ENCODE results near the gene INAFM1. TPM values are rescaled to one million over a fixed set of nuclear protein-coding genes. Genes with fewer than 3 reads are reported as not detected.

The INAFM1 gene
- total RNA-seq, 2 experiments from 2014 or later = 5.0 to 7.6 TPM

DNA sequence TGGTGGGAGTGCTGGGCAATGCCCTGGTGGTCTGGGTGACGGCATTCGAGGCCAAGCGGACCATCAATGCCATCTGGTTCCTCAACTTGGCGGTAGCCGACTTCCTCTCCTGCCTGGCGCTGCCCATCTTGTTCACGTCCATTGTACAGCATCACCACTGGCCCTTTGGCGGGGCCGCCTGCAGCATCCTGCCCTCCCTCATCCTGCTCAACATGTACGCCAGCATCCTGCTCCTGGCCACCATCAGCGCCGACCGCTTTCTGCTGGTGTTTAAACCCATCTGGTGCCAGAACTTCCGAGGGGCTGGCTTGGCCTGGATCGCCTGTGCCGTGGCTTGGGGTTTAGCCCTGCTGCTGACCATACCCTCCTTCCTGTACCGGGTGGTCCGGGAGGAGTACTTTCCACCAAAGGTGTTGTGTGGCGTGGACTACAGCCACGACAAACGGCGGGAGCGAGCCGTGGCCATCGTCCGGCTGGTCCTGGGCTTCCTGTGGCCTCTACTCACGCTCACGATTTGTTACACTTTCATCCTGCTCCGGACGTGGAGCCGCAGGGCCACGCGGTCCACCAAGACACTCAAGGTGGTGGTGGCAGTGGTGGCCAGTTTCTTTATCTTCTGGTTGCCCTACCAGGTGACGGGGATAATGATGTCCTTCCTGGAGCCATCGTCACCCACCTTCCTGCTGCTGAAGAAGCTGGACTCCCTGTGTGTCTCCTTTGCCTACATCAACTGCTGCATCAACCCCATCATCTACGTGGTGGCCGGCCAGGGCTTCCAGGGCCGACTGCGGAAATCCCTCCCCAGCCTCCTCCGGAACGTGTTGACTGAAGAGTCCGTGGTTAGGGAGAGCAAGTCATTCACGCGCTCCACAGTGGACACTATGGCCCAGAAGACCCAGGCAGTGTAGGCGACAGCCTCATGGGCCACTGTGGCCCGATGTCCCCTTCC lies 45.5 kb downstream of the INAFM1 start:
- intact Hi-C loops (cut with micrococcal nuclease; ENCODE audit: unreplicated experiment) = no loop called here
- Histone ChIP-seq H3K79me2 (ENCODE audit: insufficient read depth, low read depth, low read length) (no peaks in the 10 kb centered on the region), H3K4me1 (ENCODE audit: insufficient read depth, low read length, poor library complexity, severe bottlenecking) (no peaks in the 10 kb centered on the region), H2AFZ (ENCODE audit: low read length) (no peak overlapping the region), H3K27ac (ENCODE audit: low read depth, low read length, poor library complexity, severe bottlenecking) (no peak overlapping the region), H3K9me3 (ENCODE audit: low read length) (no peaks in the 10 kb centered on the region), H3K4me3 (ENCODE audit: low read depth, low read length, poor library complexity, severe bottlenecking) (no peak overlapping the region), H3K36me3 (ENCODE audit: insufficient read depth, low read length) (no peaks in the 10 kb centered on the region), H3K4me2 (ENCODE audit: low read length) (no peak overlapping the region), H4K20me1 (ENCODE audit: insufficient read depth, low read length) (no peaks in the 10 kb centered on the region), H3K9me2 (ENCODE audit: insufficient read depth, low read length) (no peaks in the 10 kb centered on the region)
- no peak for DNase-seq (ENCODE audit: low spot score)
- ChIA-PET CTCF (ENCODE audit: unreplicated experiment) (no interaction called here), POLR2A (no interaction called here)
- TF ChIP-seq, protein P1, sequence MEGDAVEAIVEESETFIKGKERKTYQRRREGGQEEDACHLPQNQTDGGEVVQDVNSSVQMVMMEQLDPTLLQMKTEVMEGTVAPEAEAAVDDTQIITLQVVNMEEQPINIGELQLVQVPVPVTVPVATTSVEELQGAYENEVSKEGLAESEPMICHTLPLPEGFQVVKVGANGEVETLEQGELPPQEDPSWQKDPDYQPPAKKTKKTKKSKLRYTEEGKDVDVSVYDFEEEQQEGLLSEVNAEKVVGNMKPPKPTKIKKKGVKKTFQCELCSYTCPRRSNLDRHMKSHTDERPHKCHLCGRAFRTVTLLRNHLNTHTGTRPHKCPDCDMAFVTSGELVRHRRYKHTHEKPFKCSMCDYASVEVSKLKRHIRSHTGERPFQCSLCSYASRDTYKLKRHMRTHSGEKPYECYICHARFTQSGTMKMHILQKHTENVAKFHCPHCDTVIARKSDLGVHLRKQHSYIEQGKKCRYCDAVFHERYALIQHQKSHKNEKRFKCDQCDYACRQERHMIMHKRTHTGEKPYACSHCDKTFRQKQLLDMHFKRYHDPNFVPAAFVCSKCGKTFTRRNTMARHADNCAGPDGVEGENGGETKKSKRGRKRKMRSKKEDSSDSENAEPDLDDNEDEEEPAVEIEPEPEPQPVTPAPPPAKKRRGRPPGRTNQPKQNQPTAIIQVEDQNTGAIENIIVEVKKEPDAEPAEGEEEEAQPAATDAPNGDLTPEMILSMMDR (conservative IDR thresholded peaks at IDR 0.05; ENCODE audit: low read length) = no peak
- TF ChIP-seq EZH2phosphoT487 (IDR thresholded peaks at IDR 0.05; ENCODE audit: borderline replicate concordance, low read depth, low read length) = no peak
- BruUV-seq (replicated peaks) = no TSS peak

DNA sequence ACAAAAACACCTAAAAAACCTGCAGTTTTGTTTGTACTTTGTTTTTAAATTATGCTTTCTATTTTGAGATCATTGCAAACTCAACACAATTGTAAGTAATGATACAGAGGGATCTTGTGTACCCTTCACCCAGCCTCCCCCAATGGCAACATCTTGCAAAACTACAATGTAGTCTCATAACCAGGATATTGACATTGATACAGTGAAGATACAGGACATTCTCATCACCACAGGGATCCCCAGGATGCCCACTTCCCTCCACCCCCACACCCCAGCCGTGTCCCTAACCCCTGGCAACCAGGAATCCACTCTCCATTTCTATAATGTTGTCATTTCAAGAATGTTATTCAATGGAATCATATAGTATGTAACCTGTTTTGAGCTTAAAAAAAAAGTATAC lies 46.9 kb downstream of the INAFM1 start:
- H3K79me2 ChIP-seq (ENCODE audit: insufficient read depth, low read depth, low read length) = no peaks in the 10 kb centered on the region
- H3K4me2 ChIP-seq (ENCODE audit: low read length) = no peak overlapping the region
- DNase-seq (ENCODE audit: low spot score) = no peak
- no peak overlapping the region for H3K4me3 ChIP-seq (ENCODE audit: low read depth, low read length, poor library complexity, severe bottlenecking)
- no peaks in the 10 kb centered on the region for H3K4me1 ChIP-seq (ENCODE audit: insufficient read depth, low read length, poor library complexity, severe bottlenecking)
- H3K9me2 ChIP-seq (ENCODE audit: insufficient read depth, low read length) = no peaks in the 10 kb centered on the region
- ChIA-PET POLR2A (no interaction called here), CTCF (ENCODE audit: unreplicated experiment) (no interaction called here)
- BruUV-seq (replicated peaks) = no TSS peak
- no peak overlapping the region for H2AFZ ChIP-seq (ENCODE audit: low read length)
- H3K9me3 ChIP-seq (ENCODE audit: low read length) = no peaks in the 10 kb centered on the region
- intact Hi-C loops (cut with micrococcal nuclease; ENCODE audit: unreplicated experiment) = no loop called here
- H3K36me3 ChIP-seq (ENCODE audit: insufficient read depth, low read length) = no peaks in the 10 kb centered on the region
- TF ChIP-seq, protein P1 (conservative IDR thresholded peaks at IDR 0.05; ENCODE audit: low read length) = no peak
- TF ChIP-seq EZH2phosphoT487 (IDR thresholded peaks at IDR 0.05; ENCODE audit: borderline replicate concordance, low read depth, low read length) = no peak
- no peaks in the 10 kb centered on the region for H4K20me1 ChIP-seq (ENCODE audit: insufficient read depth, low read length)
- H3K27ac ChIP-seq (ENCODE audit: low read depth, low read length, poor library complexity, severe bottlenecking) = no peak overlapping the region

DNA sequence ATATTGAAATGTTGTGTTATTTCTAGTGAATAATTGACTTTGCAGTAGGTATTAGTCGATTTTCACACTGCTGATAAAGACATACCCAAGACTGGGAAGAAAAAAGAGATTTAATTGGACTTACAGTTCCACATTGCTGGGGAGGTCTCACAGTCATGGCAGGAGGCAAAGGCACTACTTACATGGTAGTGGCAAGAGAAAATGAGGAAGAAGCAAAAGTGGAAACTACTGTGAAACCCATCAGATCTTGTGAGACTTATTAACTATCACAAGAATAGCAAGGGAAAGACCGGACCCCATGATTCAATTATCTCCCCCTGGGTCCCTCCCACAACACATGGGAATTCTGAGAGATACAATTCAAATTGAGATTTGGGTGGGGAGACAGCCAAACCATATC lies 47.4 kb downstream of the INAFM1 start:
- POLR2A ChIA-PET = no interaction called here
- intact Hi-C loops (cut with micrococcal nuclease; ENCODE audit: unreplicated experiment) = no loop called here
- Histone ChIP-seq H3K79me2 (ENCODE audit: insufficient read depth, low read depth, low read length) (no peaks in the 10 kb centered on the region), H3K4me2 (ENCODE audit: low read length) (no peak overlapping the region), H3K4me1 (ENCODE audit: insufficient read depth, low read length, poor library complexity, severe bottlenecking) (no peaks in the 10 kb centered on the region), H3K36me3 (ENCODE audit: insufficient read depth, low read length) (no peaks in the 10 kb centered on the region), H3K9me3 (ENCODE audit: low read length) (no peaks in the 10 kb centered on the region), H4K20me1 (ENCODE audit: insufficient read depth, low read length) (no peaks in the 10 kb centered on the region), H3K9me2 (ENCODE audit: insufficient read depth, low read length) (no peaks in the 10 kb centered on the region), H3K27ac (ENCODE audit: low read depth, low read length, poor library complexity, severe bottlenecking) (no peak overlapping the region), H3K4me3 (ENCODE audit: low read depth, low read length, poor library complexity, severe bottlenecking) (no peak overlapping the region), H2AFZ (ENCODE audit: low read length) (no peak overlapping the region)
- no TSS peak for BruUV-seq (replicated peaks)
- CTCF ChIA-PET (ENCODE audit: unreplicated experiment) = no interaction called here
- no peak for DNase-seq (ENCODE audit: low spot score)
- no peak for TF ChIP-seq EZH2phosphoT487 (IDR thresholded peaks at IDR 0.05; ENCODE audit: borderline replicate concordance, low read depth, low read length)
- TF ChIP-seq, protein P1 (conservative IDR thresholded peaks at IDR 0.05; ENCODE audit: low read length) = no peak

Data from OCI-LY7 (cell line).